PC-3 (cell line): ENCODE results near the gene COMT.

Experiments
- CTCF ChIP-seq: fragments of 300-600 bp; sonication (generic); conservative IDR thresholded peaks from 2 replicates; pipeline ENCODE4 v1.5.1; 2017; ENCODE audit warnings: antibody characterized with exemption, low read depth, mild to moderate bottlenecking, low read length
- EZH2 ChIP-seq: fragments of 300-600 bp; sonication (generic); IDR thresholded peaks from one replicate; pipeline ENCODE4 v1.6.1; 2017; ENCODE audit warnings: antibody characterized with exemption, mild to moderate bottlenecking, low read length; ENCODE audit not compliant: unreplicated experiment
- EZH2phosphoT487 ChIP-seq: fragments of 300-600 bp; sonication (generic); IDR thresholded peaks from 2 replicates; pipeline ENCODE4 v1.6.1; 2018; ENCODE audit warnings: mild to moderate bottlenecking, antibody characterized with exemption, low read length, borderline replicate concordance

DNA sequence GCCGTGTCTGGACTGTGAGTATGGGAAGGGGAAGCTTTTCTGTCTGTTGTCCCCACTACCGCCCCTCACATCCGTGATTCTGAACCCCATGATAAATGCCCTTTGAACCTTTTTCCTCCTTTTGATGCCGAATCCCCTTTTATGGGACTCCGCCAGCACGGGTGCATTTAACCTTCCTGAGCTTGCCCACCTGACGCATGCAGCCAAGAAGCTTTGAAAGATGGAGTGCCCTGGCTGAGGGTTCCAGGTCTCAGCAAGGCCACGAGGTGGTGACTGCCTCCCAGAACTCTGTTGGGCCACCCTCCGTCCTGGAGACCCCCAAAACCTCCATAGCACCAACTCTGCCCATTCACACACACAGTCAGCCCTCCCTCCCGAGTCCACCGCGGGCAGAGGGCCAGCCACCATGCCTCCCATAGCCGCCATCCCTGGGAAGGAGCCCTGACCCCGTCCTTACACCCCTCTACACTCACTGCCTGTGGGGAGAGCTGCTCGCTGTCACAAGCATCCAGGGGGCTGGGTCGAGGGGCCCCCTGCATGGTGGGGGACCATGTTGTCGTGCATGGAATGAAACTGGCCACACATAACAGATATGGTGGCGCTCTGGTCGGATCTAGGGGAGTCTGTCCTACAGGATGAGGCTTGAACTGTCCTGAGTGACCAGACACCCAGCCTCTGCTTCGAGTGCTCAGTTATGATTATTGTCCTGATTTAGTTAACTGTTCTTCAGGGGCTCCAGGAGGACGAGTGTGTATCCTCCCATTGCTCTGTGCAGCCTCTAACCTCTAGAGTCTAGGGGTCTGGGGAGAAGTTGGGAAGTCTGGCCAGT lies 822 bp upstream of the COMT start:
- TF ChIP-seq CTCF (no peak), EZH2 (no peak), EZH2phosphoT487 (no peak)
